NCI-H510A treated with DMSO at 0.1 percent for 48 hours (cell line): ENCODE data around the gene UTP3.
"Not testable (repeated sequence)": the region's sequence is repeated elsewhere in the genome, so short reads cannot be mapped to it uniquely, and the experiment has no call there.

Source experiments
- DNase-seq: peaks from one replicate; lab custom pipeline; 2025; lab: John Stamatoyannopoulos, UW

The UTP3 gene

DNA sequence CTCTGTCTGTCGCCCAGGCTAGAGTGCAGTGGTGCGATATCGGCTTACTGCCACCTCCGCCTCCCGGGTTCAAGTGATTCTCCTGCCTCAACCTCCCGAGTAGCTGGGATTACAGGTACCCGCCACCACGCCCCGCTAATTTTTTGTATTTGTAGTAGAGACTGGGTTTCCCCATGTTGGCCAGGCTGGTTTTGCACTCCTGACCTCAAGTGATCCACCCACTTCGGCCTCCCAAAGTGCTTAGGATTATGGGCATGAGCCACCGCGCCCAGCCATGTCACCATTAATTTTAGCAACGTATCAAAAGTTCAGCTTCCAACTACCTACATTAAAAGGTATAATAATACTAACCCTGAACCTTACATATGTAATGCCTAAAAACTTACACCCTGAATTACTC lies 940 bp upstream of the UTP3 start:
- DNase-seq = peak; percentile 60

DNA sequence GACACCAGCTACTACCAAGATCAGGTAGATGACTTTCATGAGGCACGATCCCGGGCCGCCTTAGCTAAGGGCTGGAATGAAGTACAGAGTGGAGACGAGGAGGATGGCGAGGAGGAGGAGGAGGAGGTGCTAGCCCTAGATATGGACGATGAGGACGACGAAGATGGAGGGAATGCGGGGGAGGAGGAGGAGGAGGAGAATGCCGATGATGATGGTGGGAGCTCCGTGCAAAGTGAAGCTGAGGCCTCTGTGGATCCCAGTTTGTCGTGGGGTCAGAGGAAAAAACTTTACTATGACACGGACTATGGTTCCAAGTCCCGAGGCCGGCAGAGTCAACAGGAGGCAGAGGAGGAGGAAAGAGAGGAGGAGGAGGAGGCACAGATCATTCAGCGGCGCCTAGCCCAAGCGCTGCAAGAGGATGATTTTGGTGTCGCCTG lies 481 bp downstream of the UTP3 start:
- DNase-seq = no peak

DNA sequence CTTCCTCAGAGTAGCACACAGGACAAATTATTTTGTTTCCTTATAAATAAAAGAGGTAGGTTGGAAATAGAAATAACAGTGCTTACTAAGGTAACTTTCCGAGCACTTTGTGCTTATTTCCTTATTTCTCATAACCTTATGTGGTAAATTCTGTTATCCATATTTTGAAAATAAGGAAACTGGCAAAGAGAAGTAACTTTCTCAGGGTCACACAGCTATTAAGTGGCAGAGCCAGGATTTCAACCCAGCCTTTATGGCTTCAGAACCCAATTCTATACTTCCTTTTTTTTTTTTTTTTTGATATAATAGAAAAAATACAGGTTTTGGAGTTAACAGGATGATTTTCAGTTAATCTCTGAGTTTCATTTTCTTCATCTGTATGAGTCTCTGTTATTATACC lies 3.3 kb downstream of the UTP3 start:
- DNase-seq = no peak

DNA sequence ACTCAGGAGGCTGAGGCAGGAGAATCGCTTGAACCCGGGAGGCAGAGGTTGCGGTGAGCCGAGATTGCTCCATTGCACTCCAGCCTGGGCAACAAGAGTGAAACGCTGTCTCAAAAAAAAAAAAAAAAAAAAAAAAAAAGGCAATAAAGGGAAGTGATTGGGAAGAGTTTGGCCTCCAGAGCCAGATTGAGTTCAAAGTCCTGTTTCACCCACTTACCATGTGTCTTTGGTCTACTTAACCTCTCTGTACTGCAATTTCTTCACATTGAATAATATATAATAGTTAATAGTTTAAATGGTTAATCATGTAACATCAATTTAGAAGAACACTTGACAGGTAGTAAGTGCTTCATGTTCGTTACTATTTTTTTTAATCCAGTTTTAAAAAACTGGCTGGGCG lies 6.3 kb downstream of the UTP3 start:
- DNase-seq = not testable (repeated sequence)

DNA sequence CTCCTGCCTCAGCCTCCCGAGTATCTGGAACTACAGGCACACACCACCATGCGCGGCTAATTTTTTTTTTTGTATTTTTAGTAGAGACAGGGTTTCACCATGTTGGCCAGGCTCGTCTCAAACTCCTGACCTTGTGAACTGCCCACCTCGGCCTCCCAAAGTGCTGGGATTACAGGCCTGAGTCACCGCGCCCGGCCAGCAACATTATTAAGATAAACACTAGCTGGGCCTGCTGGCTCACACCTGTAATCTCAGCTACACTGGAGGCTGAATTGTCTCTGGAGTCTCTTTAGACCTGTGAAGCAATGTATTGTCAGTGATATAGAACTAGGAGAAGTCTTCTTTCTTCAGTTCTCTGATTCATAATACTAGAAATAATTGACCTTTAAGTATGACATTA lies 10.1 kb downstream of the UTP3 start:
- DNase-seq = not testable (repeated sequence)

DNA sequence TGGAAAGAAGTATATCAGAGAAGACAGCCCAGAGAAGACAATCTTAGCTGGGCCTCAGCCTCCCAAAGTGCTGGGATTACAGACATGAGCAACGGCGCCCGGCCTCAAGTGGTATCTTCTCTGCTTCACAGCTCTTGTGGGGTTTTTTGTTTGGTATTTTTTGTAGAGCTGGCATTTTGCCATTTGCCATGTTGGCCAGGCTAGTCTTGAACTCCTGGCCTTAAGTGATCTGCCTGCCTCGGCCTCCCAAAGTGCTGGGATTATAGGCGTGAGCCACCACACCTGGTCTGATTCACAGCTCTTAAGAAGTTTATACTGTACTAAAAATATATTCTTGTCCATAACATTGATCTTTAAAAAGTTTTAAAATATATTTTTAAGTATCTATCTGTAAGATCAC lies 12.4 kb downstream of the UTP3 start:
- DNase-seq = no peak

DNA sequence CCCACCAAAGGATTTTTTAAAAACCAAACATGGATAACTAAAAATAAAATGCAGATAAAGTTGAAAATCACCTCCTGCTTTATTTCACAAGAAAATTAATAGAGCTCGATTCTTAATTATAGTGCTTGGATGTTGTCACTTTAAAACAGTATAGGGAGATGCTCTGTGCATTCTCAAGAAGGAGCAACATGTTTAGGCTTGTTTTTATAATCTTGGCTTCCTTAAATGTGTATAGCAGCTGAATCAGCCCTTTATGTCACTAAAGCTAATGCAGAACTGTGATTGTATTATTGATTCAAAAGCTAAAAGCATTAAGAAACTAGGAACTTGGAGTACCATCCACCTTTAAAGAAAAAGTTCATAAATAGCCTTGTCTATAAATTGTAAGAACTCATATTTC lies 12.9 kb downstream of the UTP3 start:
- no peak for DNase-seq

DNA sequence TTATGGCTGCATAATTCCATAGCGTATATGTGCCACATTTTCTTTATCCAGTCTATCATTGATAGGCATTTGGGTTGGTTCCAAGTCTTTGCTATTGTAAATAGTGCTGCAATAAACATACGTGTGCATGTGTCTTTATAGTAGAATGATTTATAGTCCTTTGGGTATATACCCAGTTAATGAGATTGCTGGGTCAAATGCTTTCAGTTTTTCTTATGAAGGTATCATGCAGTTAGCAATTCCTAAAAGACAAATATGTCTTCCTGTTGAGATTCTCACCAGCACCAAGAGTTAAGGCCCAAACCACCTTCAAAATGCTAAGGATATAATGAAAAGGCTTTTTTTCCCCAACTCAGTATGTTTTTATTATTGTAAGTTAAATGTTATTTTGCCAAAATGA lies 14.3 kb downstream of the UTP3 start:
- DNase-seq = not testable (repeated sequence)

DNA sequence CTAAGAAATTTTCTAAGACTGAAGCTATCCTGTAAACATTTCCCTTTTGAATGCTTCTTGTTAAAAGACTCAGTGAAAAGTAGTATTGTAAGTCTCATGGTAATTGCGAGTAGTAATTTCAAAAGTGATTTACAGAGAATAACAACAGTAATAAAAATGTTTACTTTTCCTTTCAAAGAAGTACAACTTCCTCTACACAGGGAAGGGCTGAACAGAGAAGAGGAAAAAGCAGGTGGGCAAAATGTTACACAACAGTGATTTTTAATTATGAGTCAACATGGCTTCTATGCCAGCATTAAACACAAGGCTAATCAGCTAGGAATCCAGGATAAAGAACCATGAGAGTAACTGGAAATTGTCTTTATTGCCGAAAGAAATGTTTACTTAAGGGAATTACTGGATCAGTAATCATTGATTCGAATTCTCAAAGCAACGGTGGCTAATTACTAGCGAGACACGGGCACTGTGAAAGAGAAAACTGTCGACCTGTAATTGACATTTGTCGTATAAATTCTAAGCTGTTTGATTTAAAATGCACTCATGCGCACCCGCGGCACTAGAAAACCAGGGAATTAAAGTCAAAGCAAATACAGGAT lies 15.4 kb downstream of the UTP3 start:
- peak; percentile 90 for DNase-seq

DNA sequence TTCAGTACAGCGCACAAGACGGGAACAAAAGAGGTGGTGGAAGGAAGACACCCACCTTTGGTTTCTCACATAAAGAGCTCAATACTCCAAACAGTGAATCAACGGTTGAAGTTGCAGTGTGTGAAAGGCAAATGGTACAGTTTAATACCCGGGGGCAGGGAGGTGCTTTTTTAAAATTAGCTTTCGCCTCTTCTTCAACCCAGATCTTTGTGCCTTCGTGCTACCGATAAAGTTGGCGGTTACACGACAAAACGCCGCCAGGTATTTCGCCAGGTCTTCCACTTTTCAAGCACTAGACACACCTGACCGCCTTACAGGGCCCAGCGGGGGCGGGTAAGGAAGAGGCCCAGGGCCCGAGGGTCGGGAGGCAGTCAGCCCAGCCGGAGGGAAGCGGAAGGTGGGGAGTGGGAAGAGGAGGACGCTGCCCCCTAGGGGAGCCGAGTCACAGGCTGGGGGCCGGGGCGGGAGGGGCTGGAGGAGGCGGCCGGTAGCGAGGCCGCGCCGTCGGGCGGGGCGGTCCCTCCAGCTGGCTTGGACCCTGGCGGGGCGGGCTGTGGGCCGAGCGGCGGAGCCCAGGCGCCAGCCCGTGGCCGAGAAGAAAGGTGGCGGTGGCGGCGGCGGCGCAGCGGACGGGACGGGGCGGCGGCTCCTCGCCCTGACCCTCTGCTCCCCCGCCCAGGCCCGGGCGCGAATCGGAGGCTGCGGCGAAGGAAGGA lies 16.0 kb downstream of the UTP3 start:
- peak; percentile 91 for DNase-seq

DNA sequence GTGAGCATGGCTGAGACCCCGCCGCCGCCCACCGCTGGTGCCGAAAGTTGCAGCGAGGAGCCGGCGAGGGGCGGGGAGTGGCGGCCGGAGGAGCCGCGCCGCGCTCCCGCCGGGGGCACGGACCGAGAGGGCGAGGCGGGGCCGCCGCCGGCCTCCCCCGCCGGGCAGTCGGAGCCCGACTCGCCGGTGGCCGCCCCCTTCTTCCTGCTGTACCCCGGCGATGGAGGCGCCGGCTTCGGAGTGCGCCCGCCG lies 16.5 kb downstream of the UTP3 start:
- no peak for DNase-seq

DNA sequence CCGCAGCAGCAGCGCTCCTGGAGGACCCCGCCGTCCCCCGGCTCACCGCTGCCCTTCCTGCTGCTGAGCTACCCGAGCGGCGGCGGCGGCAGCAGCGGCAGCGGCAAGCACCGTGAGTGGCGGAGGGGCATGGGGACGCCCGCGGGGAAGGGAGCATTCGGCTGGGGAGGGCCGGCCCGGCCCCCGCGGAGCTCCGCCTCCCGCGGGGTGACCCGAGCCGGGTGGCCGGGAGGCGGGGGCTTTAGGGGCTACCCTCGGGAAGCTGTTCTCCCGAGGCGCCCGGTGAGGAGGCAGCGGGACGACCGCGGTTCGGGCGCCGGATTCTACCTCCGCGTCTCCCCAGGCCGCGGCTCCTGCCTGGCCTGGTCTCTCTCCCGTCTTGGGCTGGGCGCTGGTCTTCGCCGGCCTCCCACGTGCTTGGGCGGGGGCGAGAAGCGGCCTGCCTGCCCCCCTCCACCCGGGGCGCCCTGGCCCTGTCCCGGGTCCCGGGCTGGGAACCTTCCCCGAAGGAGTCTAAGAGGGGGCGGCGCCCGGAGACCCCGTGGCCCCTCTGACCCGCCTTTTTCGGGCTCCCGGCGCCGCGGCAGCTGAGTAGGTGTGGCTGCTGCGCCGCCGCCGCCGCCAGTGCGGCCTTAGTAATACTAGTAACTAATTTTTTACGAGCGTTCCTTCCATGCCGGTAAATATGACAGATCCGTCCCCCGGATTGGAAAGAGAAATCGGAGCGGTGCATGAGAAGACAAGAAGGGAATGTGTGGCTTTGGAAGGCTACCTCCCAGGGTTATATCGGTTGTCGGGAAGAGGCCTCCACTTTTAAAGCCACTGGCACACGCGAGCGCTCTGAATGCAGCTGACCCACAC lies 17.1 kb downstream of the UTP3 start:
- peak; percentile 87 for DNase-seq

DNA sequence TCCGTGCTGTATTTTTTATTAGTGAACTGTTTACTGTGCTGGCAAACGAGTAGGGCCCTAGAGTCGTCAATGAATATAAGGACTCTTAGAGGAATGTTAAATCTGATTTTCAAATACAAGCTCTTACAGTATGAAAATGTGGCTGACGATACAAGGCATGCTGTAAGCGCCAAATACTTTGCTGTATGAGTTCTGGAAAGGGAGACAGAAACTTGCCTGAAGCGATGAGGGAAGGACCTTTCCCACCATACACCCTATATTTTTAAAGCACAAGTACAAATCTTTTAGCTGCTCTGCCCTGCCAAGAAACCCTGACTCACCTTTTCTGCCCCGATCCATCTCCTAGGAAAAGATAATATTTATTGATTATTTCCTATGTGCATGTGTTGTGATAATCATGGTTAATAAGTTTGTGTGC lies 17.7 kb downstream of the UTP3 start:
- DNase-seq = no peak

DNA sequence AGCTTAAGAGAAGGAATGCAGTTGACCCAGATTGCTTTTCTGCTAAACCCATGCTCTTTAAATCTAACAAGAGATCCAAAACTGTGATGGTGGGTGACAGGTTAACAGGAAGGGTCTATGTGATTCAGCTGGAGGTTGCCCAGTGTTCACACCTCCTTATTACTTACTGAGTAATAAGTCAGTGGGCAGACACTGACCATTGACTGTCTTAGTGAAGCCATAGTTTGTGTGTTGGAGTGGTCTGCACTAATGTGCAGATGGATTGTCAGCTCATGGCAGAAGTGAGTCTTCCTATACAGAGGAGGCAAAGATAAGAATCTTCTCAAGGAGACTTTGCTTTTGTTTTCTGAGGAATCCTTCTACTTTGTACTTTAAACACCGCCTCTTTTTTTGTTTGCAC lies 18.2 kb downstream of the UTP3 start:
- no peak for DNase-seq

DNA sequence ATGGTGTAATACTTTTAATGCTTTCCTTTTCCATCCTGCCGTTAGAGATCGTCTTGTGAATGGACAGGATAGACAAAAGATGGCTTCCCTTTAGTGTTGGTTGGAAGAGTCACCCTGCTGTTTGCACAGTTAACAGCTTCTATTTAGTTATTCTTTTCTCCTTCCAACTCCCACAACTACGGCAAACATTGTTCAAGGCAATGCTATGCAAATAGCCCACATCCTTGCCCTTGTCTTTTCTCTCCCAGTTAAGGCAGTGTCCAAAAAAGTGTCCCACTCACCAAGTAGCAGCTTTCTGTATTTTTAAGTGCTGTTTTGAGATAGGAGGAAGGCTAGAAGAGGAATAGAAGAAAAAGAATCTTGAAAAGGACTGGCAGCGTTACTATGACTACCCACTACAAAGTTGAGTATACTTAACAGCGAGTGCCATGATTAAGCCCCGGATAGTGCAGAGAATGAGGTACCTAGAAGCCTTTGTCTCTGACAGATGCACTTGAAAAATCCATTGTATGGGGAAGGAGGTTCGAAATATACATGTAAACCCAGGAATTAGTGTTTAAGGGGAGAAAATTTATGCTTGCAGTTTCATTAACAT lies 21.4 kb downstream of the UTP3 start:
- peak; percentile 65 for DNase-seq

DNA sequence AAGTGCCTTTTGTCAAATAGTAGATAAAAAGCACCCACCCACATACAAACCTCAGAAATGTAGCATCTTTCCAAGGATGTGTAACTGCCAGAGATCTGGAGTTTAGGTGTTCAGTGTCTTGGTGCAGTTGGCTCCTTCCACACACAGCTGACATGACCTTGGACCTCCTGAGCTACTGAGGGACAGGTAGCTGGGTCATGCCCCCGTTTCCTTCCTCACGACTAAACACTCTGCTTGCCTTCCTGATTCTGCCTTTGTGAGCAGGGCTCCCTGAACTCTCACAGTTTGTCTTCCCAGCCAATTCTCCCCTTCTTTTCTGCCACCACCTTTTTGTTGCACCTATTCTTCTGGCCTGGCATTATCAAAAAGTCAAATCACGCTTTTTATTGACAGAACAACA lies 23.3 kb downstream of the UTP3 start:
- DNase-seq = no peak

DNA sequence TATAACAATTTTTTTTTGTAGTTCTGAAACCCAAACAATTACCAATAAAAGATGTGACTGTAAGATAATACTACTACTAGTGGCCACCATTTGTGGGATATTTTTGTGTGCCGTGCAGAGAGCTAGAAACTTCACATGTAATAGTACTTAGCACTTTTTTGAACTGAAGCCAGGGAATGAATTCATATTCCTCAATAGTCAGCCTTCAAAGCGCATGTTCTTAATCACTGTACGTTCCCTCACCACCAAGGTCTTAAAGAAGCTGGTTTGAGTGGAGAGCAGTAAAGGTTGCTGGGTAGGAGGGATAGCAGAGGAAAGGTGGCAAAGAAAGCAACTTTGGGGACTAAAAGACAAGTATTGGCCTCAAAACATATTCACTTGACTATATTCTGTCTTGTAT lies 23.8 kb downstream of the UTP3 start:
- DNase-seq = no peak

DNA sequence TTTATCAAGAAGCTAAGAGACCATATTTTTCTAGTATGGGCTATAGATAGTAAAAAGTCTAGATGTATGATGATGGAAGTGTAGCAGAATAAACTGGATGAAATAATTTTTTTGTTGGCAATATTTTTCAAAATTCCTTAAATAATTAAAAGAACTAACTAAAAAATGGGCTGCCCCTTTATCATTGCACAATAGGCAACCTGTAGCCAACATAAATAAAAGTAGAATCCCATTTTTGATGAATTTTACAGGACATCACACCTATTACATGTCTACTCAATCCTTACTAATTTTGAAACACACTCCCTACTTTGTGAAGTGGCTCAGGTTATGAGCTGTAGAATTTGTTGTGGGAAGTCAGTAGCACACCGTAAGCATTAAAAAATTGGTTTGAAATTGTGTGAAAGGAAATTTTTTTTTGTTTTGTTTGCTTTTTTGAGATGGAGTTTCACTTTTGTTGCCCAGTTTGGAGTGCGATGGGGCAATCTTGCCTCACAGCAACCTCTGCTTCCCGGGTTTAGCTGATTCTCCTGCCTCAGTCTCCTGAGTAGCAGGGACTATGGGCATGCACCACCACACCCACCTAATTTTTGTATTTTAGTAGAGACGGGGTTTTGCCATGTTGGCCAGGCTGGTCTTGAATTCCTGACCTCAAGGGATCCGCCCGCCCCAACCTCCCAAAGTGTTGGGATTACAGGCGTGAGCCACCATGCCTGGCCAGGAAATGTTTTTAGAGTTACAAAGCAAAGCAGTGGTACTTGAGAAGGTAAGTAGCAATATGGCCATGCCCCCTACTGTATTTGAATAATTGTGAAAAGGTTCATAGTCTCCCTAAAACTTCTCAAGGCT lies 24.5 kb downstream of the UTP3 start:
- DNase-seq = no peak

DNA sequence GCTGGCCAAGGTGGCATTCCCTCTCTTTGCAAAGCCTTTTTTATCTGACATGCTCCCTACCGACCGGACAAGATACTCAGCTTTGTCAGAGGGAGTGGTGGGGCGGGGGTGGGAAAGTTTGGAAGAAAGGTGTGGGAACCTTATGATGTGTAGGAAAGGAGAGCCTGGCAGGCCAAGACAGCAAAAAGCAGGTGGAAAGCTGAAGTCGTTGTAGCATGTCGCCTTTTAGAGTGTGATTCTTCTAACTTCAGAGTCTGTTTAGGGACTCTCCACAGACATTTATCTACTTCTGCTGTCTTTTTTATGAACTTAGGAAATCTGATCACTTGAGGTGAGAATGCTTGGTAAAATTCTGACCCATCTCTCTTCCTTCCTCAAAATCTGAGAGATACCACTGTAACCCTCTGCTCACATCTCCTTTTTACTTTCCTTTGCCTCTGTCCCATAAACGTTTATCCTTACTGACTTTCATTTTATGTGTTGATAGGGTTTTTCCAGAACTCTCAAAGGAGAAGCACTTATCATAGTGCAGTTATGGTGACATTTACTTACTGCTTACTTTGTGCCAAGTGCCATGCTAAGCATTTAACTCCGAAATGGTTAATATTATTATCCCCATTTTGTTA lies 25.2 kb downstream of the UTP3 start:
- no peak for DNase-seq

DNA sequence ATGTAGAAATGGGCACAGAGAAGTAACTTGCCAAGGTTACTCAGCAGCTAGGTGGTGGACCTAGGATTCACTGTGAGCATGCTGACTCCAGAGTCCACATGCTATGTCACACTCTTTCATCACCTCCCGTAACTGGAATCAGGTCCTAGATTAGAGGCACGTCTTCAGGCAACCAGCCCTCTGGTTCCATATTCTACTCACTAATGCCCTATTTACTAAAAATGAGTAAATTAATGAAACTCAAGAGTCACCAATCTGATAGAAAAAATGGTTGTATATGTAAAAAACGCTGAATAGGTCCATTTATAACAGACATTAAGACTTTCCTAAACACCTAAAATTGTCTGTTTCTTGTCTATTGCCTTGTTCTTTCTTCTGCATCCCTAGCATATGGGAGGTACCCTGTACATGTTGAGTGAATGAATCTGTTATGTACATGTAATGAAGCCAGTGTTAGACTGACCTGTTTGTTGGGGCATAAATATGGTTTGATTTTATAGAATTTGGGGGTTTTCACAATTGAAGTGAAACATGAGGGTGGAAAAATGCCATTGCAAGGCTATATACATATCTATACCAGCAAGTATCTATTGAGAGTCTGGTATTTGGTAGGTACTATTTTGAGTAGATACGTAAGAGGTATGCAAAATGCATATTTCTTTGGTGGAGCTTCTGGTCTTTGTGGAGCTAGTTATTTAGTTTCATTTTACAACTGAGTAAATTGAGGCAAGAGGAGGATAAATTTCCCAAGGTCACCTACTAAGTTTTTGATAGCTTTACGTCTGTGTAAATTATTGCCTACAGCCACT lies 26.0 kb downstream of the UTP3 start:
- no peak for DNase-seq

DNA sequence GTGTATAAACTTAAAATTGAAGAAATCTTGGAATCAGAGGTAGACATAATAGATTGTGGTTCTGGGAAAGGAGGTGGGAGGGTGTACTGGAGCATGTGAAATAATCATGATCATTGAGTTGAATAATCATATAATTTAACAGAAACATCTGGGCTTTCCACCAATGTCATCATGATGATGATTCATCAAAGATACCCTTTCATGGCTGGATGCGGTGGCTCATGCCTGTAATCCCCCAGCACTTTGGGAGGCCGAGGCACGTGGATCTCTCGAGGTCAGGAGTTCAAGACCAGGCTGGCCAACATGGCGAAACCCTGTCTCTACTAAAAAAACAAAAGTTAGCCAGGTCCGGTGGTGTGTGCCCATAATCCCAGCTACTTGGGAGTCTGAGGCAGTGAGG lies 26.8 kb downstream of the UTP3 start:
- no peak for DNase-seq
